NB4 (cell line): ENCODE results near the gene MPC1L.

Experiments
- MYC ChIP-seq: IDR thresholded peaks from 2 replicates; pipeline ENCODE4 v1.6.1; 2011; ENCODE audit warnings: low read depth, low read length
- POLR2A ChIP-seq: IDR thresholded peaks from 2 replicates; pipeline ENCODE4 v1.6.1; 2011; ENCODE audit warnings: mild to moderate bottlenecking; ENCODE audit not compliant: insufficient read length; ENCODE audit errors: extremely low read depth
- TF ChIP-seq, protein P1 (sequence below): IDR thresholded peaks from one replicate; pipeline ENCODE4 v1.5.1; 2012; ENCODE audit warnings: low read depth, low read length
- TF ChIP-seq, protein P2 (sequence below): IDR thresholded peaks from 2 replicates; pipeline ENCODE4 v1.6.1; 2011; ENCODE audit warnings: low read depth, low read length

DNA sequence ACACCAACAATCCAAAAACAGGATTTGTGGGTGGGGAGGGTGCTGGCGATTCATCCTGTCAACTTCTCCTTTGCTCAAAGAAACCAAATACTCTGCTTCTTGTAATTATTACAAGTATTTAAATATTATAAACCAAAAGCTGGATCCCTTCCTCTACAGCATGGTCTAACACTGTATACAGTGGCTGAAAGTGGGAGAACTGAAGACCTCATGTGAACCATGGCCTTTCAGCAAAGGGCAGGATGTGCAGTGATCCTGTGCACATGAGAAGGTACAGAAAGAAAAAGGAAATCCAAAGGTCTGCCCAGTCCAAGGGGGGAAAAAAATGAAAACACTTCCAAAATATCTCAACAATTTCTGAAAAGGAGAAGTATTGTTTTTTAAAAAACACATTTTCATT lies 29.4 kb downstream of the MPC1L start:
- TF ChIP-seq, protein P1, sequence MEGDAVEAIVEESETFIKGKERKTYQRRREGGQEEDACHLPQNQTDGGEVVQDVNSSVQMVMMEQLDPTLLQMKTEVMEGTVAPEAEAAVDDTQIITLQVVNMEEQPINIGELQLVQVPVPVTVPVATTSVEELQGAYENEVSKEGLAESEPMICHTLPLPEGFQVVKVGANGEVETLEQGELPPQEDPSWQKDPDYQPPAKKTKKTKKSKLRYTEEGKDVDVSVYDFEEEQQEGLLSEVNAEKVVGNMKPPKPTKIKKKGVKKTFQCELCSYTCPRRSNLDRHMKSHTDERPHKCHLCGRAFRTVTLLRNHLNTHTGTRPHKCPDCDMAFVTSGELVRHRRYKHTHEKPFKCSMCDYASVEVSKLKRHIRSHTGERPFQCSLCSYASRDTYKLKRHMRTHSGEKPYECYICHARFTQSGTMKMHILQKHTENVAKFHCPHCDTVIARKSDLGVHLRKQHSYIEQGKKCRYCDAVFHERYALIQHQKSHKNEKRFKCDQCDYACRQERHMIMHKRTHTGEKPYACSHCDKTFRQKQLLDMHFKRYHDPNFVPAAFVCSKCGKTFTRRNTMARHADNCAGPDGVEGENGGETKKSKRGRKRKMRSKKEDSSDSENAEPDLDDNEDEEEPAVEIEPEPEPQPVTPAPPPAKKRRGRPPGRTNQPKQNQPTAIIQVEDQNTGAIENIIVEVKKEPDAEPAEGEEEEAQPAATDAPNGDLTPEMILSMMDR = no peak
- no peak for TF ChIP-seq POLR2A
- TF ChIP-seq, protein P2, sequence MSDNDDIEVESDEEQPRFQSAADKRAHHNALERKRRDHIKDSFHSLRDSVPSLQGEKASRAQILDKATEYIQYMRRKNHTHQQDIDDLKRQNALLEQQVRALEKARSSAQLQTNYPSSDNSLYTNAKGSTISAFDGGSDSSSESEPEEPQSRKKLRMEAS = no peak
- no peak for TF ChIP-seq MYC
